Natural killer cell (primary cell): ENCODE results near the gene ARHGEF39. TPM values are rescaled to one million over a fixed set of nuclear protein-coding genes. Genes with fewer than 3 reads are reported as not detected.
A peak's percentile ranks its signal among the peaks of the same experiment; 100 is the strongest.

ENCODE experiments used
- ATAC-seq, 3 donors: fragments of 150-1000 bp in 2 of 3; fragments of 200-7000 bp in 1 of 3; cut with Tn5 transposase; 1 replicate in 1 of 3; 2 replicates in 2 of 3; pipeline ENCODE4 v1.10.0; 2021; ENCODE audit warnings: mild to moderate bottlenecking in 2 of 3, moderate library complexity in 2 of 3
- DNase-seq, 2 donors: peaks; one replicate each; pipeline versions ENCODE4 v3.0.0 to v3.0.0-alpha.2; 2013 to 2021; ENCODE audit warnings: mixed read lengths in 1 of 2
- H3K27ac ChIP-seq: one replicate; pipeline ENCODE4 v1.5.1; 2013; ENCODE audit warnings: mild to moderate bottlenecking, low read length
- H3K27me3 ChIP-seq: one replicate; pipeline ENCODE4 v1.6.1; 2013; ENCODE audit warnings: low read length; ENCODE audit not compliant: control insufficient read depth, insufficient read depth
- H3K36me3 ChIP-seq: one replicate; pipeline ENCODE4 v1.6.1; 2013; ENCODE audit warnings: low read length; ENCODE audit not compliant: control insufficient read depth, insufficient read depth
- H3K4me1 ChIP-seq: one replicate; pipeline ENCODE4 v1.6.1; 2013; ENCODE audit warnings: low read length; ENCODE audit not compliant: control insufficient read depth, insufficient read depth
- H3K4me3 ChIP-seq: one replicate; pipeline ENCODE4 v1.5.1; 2013; ENCODE audit warnings: low read length
- H3K9me3 ChIP-seq: one replicate; pipeline ENCODE4 v1.6.1; 2013; ENCODE audit warnings: low read length; ENCODE audit not compliant: control insufficient read depth, insufficient read depth
- H3K27ac Mint-ChIP-seq, 2 donors: one replicate each; pipeline ENCODE4 v1.8.0; 2022; ENCODE audit warnings: mild to moderate bottlenecking in 2 of 2, mixed read lengths in 2 of 2, moderate library complexity in 1 of 2
- H3K27me3 Mint-ChIP-seq, 2 donors: one replicate each; pipeline ENCODE4 v1.8.0; 2022; ENCODE audit warnings: low read depth in 2 of 2, mixed read lengths in 2 of 2
- H3K36me3 Mint-ChIP-seq: one replicate; pipeline ENCODE4 v1.8.0; 2022; ENCODE audit warnings: mixed read lengths
- H3K4me1 Mint-ChIP-seq, 2 donors: one replicate each; pipeline ENCODE4 v1.8.0; 2022; ENCODE audit warnings: mixed read lengths in 2 of 2
- H3K4me3 Mint-ChIP-seq: one replicate; pipeline ENCODE4 v1.8.0; 2022; ENCODE audit warnings: mild to moderate bottlenecking, moderate library complexity, mixed read lengths
- H3K9me3 Mint-ChIP-seq, 2 donors: one replicate each; pipeline ENCODE4 v1.8.0; 2022; ENCODE audit warnings: mixed read lengths in 2 of 2
- CTCF ChIP-seq: fragments of 200-600 bp; IDR thresholded peaks from one replicate; pipeline ENCODE4 v1.8.0; 2022; ENCODE audit warnings: antibody characterized with exemption
- WGBS: methylation state at CpG from one replicate; pipeline ENCODE4 v1.1.7; 2013; ENCODE audit warnings: missing lambda C conversion rate; ENCODE audit not compliant: insufficient coverage; 5-methylcytosine and 5-hydroxymethylcytosine counted together
- intact Hi-C: fragments of 100-400 bp; cut with micrococcal nuclease; formaldehyde crosslinking; loops from one replicate; pipeline ENCODE4 v1.14.2; 2022
- total RNA-seq, 4 donors: library from RNA; stranded (reverse); fragments of 120-200 nt in 1 of 4; gene quantifications; one replicate each; pipeline versions ENCODE4 v1.2.3 to v1.2.4, GENCODE V29; 2013 to 2022

ARHGEF39 gene
- total RNA-seq, 3 donors from 2014 or later (not counting 1 experiment from before 2014, with no cell fraction given), result 1.3 to 3.2 (median 1.5) TPM

GRCh38 chr9:35708146-35708545 lies 43.2 kb upstream of the ARHGEF39 start:
- Mint-ChIP-seq H3K4me1 (peaks cover 13 to 17% of the 10 kb centered on the region in 2 donors), H3K9me3 (no peaks in the 10 kb centered on the region), H3K27ac (peak overlapping the region; percentile 61 to 78), H3K27me3 (no peaks in the 10 kb centered on the region), H3K36me3 (peaks cover 27% of the 10 kb centered on the region), H3K4me3 (no peak overlapping the region)
- intact Hi-C loops, result no loop called here
- no peak overlapping the region for H3K4me3 ChIP-seq
- H3K4me1 ChIP-seq, result no peaks in the 10 kb centered on the region
- H3K9me3 ChIP-seq, result no peaks in the 10 kb centered on the region
- DNase-seq, result no peak
- ATAC-seq, result no peak
- TF ChIP-seq CTCF, result no peak
- peaks cover 92% of the 10 kb centered on the region for H3K36me3 ChIP-seq
- no peak overlapping the region for H3K27ac ChIP-seq
- H3K27me3 ChIP-seq, result no peaks in the 10 kb centered on the region
- WGBS, result 97% methylated on average over 4 of the region's 4 CpGs

- intact Hi-C loops, result no loop called here
- peaks cover 13 to 20% of the 10 kb centered on the region in 2 donors for H3K4me1 Mint-ChIP-seq
- no peak overlapping the region for H3K4me3 Mint-ChIP-seq
- Histone ChIP-seq H3K27ac (no peak overlapping the region), H3K27me3 (no peaks in the 10 kb centered on the region), H3K36me3 (peaks cover 92% of the 10 kb centered on the region), H3K4me1 (no peaks in the 10 kb centered on the region), H3K9me3 (no peaks in the 10 kb centered on the region), H3K4me3 (no peak overlapping the region)
- peak overlapping the region; percentile 38 to 78 for H3K27ac Mint-ChIP-seq
- ATAC-seq (no peak), DNase-seq (no peak)
- TF ChIP-seq CTCF, result no peak
- H3K27me3 Mint-ChIP-seq, result no peaks in the 10 kb centered on the region
- H3K36me3 Mint-ChIP-seq, result peaks cover 27% of the 10 kb centered on the region
- 99% methylated on average over 10 of the region's 10 CpGs for WGBS
- no peaks in the 10 kb centered on the region for H3K9me3 Mint-ChIP-seq
Observed at GRCh38 chr9:35706951-35707350, 42.0 kb upstream of the ARHGEF39 start.

GRCh38 chr9:35705836-35706430 lies 40.9 kb upstream of the ARHGEF39 start:
- no peaks in the 10 kb centered on the region for H3K4me1 ChIP-seq
- H3K4me3 ChIP-seq, result no peak overlapping the region
- peaks cover 13 to 20% of the 10 kb centered on the region in 2 donors for H3K4me1 Mint-ChIP-seq
- no peak overlapping the region for H3K4me3 Mint-ChIP-seq
- no peak for TF ChIP-seq CTCF
- H3K9me3 Mint-ChIP-seq, result no peaks in the 10 kb centered on the region
- no peaks in the 10 kb centered on the region for H3K27me3 ChIP-seq
- H3K36me3 Mint-ChIP-seq, result peaks cover 27% of the 10 kb centered on the region
- peaks cover 92% of the 10 kb centered on the region for H3K36me3 ChIP-seq
- WGBS, result 97% methylated on average over 7 of the region's 7 CpGs
- H3K9me3 ChIP-seq, result no peaks in the 10 kb centered on the region
- no peak overlapping the region for H3K27ac ChIP-seq
- H3K27me3 Mint-ChIP-seq, result no peaks in the 10 kb centered on the region
- peak overlapping the region in 1 of 2 donors; percentile 78 for H3K27ac Mint-ChIP-seq
- no peak for DNase-seq
- no peak for ATAC-seq
- intact Hi-C loops, result no loop called here

GRCh38 chr9:35705372-35705771 lies 40.4 kb upstream of the ARHGEF39 start:
- H3K4me1 ChIP-seq, result no peaks in the 10 kb centered on the region
- no peak overlapping the region for H3K27ac ChIP-seq
- intact Hi-C loops, result no loop called here
- ATAC-seq, result no peak
- Mint-ChIP-seq H3K27ac (peak overlapping the region in 1 of 2 donors; percentile 78), H3K9me3 (no peaks in the 10 kb centered on the region), H3K36me3 (peaks cover 27% of the 10 kb centered on the region), H3K27me3 (no peaks in the 10 kb centered on the region), H3K4me3 (no peak overlapping the region), H3K4me1 (peaks cover 13 to 20% of the 10 kb centered on the region in 2 donors)
- no peak for TF ChIP-seq CTCF
- no peaks in the 10 kb centered on the region for H3K27me3 ChIP-seq
- DNase-seq, result no peak
- WGBS, result 91% methylated on average over 8 of the region's 8 CpGs
- H3K9me3 ChIP-seq, result no peaks in the 10 kb centered on the region
- no peak overlapping the region for H3K4me3 ChIP-seq
- peaks cover 92% of the 10 kb centered on the region for H3K36me3 ChIP-seq
